Tibial nerve (tissue), 4 donors: Measurements from ENCODE around the gene SLC31A2. TPM values are rescaled to one million over a fixed set of nuclear protein-coding genes. Genes with fewer than 3 reads are reported as not detected.

Source experiments
- DNase-seq, 2 donors: peaks; one replicate each; pipeline ENCODE4 v3.0.0-alpha.2; 2019; ENCODE audit warnings: low spot score in 2 of 2
- H3K27ac ChIP-seq, 4 donors: fragments of 200-600 bp; sonication (generic) in 3 of 4; one replicate each; pipeline ENCODE4 v1.5.1; 2017 to 2019; ENCODE audit warnings: mild to moderate bottlenecking in 1 of 4
- H3K27me3 ChIP-seq, 2 donors: fragments of 200-600 bp; sonication (generic) in 1 of 2; one replicate each; pipeline versions ENCODE4 v1.5.1 to v1.6.0; 2017 to 2019
- H3K36me3 ChIP-seq, 3 donors: fragments of 200-600 bp; sonication (generic); one replicate each; pipeline ENCODE4 v1.5.1; 2018 to 2019
- H3K4me1 ChIP-seq, 4 donors: fragments of 200-600 bp; sonication (generic) in 3 of 4; one replicate each; pipeline ENCODE4 v1.5.1; 2017 to 2019
- H3K4me3 ChIP-seq, 4 donors: fragments of 200-600 bp; sonication (generic) in 3 of 4; one replicate each; pipeline ENCODE4 v1.5.1; 2017 to 2019; ENCODE audit warnings: mild to moderate bottlenecking in 1 of 4, moderate library complexity in 1 of 4
- H3K9me3 ChIP-seq, 4 donors: fragments of 200-600 bp; sonication (generic) in 3 of 4; one replicate each; pipeline ENCODE4 v1.5.1; 2017 to 2019
- CTCF ChIP-seq, 5 experiments: fragments of 200-600 bp in 3 of 5; fragments of 450-650 bp in 2 of 5; sonication (generic) in 3 of 5; IDR thresholded peaks; one replicate each; pipeline ENCODE4 v1.5.1; 2016 to 2019; ENCODE audit warnings: antibody characterized with exemption in 5 of 5, mild to moderate bottlenecking in 3 of 5, moderate library complexity in 2 of 5
- EP300 ChIP-seq, 2 donors: sonication (generic); formaldehyde crosslinking; IDR thresholded peaks; one replicate each; pipeline ENCODE4 v1.6.1; 2017; ENCODE audit warnings: antibody characterized with exemption in 2 of 2, mild to moderate bottlenecking in 1 of 2
- POLR2A ChIP-seq, 2 donors: fragments of 450-650 bp; IDR thresholded peaks; one replicate each; pipeline ENCODE4 v1.6.1; 2017; ENCODE audit warnings: antibody characterized with exemption in 2 of 2, mild to moderate bottlenecking in 2 of 2, moderate library complexity in 2 of 2
- WGBS, 2 donors: methylation state at CpG; one replicate each; pipeline ENCODE4 v1.1.5; 2018; 5-methylcytosine and 5-hydroxymethylcytosine counted together
- total RNA-seq, 4 donors: library from RNA; depleted of rRNA; stranded (reverse); fragments of >200 nt; gene quantifications; one replicate each; pipeline ENCODE4 v1.1.0, GENCODE V29; 2016

Gene SLC31A2
- total RNA-seq, 4 donors from 2014 or later = 25.3 to 50.4 (median 39.9) TPM

- no peaks in the 10 kb centered on the region for H3K27me3 ChIP-seq
- H3K4me3 ChIP-seq = no peak overlapping the region
- peaks cover 0 to 96% (median 41%) of the 10 kb centered on the region in 3 donors for H3K36me3 ChIP-seq
- TF ChIP-seq EP300 (IDR thresholded peaks at IDR 0.05) (no peak), CTCF (IDR thresholded peaks at IDR 0.05) (no peak), POLR2A (IDR thresholded peaks at IDR 0.05) (no peak)
- H3K9me3 ChIP-seq = no peaks in the 10 kb centered on the region
- no peak overlapping the region for H3K27ac ChIP-seq
- DNase-seq = no peak
- H3K4me1 ChIP-seq = no peaks in the 10 kb centered on the region
- 50 to 85% methylated on average over 1 of the region's 1 CpG for WGBS, 2 donors
Measured at GRCh38 chr9:113179839-113180238, 29.0 kb downstream of the SLC31A2 start.

- Histone ChIP-seq H3K36me3 (peaks cover 0 to 99% (median 46%) of the 10 kb centered on the region in 3 donors), H3K4me1 (no peaks in the 10 kb centered on the region), H3K9me3 (no peaks in the 10 kb centered on the region), H3K4me3 (no peak overlapping the region), H3K27me3 (no peaks in the 10 kb centered on the region), H3K27ac (no peak overlapping the region)
- TF ChIP-seq POLR2A (IDR thresholded peaks at IDR 0.05) = no peak
- TF ChIP-seq CTCF (IDR thresholded peaks at IDR 0.05) = no peak
- no peak for TF ChIP-seq EP300 (IDR thresholded peaks at IDR 0.05)
- DNase-seq = no peak
Measured at GRCh38 chr9:113181165-113181564, 30.4 kb downstream of the SLC31A2 start.

GRCh38 chr9:113183956-113184488 lies 33.2 kb downstream of the SLC31A2 start:
- Histone ChIP-seq H3K27ac (no peak overlapping the region), H3K4me1 (no peaks in the 10 kb centered on the region), H3K9me3 (no peaks in the 10 kb centered on the region), H3K27me3 (no peaks in the 10 kb centered on the region), H3K36me3 (peaks cover 0 to 98% (median 32%) of the 10 kb centered on the region in 3 donors), H3K4me3 (no peak overlapping the region)
- no peak for DNase-seq
- WGBS, 2 donors = 95 to 98% methylated on average over 2 of the region's 2 CpGs
- TF ChIP-seq CTCF (IDR thresholded peaks at IDR 0.05) (no peak), EP300 (IDR thresholded peaks at IDR 0.05) (no peak), POLR2A (IDR thresholded peaks at IDR 0.05) (no peak)

- TF ChIP-seq CTCF (IDR thresholded peaks at IDR 0.05) (no peak), EP300 (IDR thresholded peaks at IDR 0.05) (no peak), POLR2A (IDR thresholded peaks at IDR 0.05) (no peak)
- no peak overlapping the region for H3K27ac ChIP-seq
- DNase-seq = no peak
- H3K4me1 ChIP-seq = no peaks in the 10 kb centered on the region
- WGBS, 2 donors = 95 to 97% methylated on average over 2 of the region's 2 CpGs
- no peaks in the 10 kb centered on the region for H3K27me3 ChIP-seq
- peaks cover 0 to 93% (median 32%) of the 10 kb centered on the region in 3 donors for H3K36me3 ChIP-seq
- no peak overlapping the region for H3K4me3 ChIP-seq
- no peaks in the 10 kb centered on the region for H3K9me3 ChIP-seq
Measured at GRCh38 chr9:113184539-113184938, 33.7 kb downstream of the SLC31A2 start.

- Histone ChIP-seq H3K4me3 (no peak overlapping the region), H3K27ac (no peak overlapping the region), H3K9me3 (no peaks in the 10 kb centered on the region), H3K36me3 (peaks cover 0 to 90% (median 32%) of the 10 kb centered on the region in 3 donors), H3K4me1 (no peaks in the 10 kb centered on the region), H3K27me3 (no peaks in the 10 kb centered on the region)
- WGBS, 2 donors = 78% methylated on average over 4 of the region's 4 CpGs
- DNase-seq = no peak
- TF ChIP-seq EP300 (IDR thresholded peaks at IDR 0.05) = no peak
- no peak for TF ChIP-seq CTCF (IDR thresholded peaks at IDR 0.05)
- TF ChIP-seq POLR2A (IDR thresholded peaks at IDR 0.05) = no peak
Measured at GRCh38 chr9:113185271-113185670, 34.5 kb downstream of the SLC31A2 start.
